Astrocyte of the hippocampus (primary cell): ENCODE results near the gene MED12L.
A peak's percentile ranks its signal among the peaks of the same experiment; 100 is the strongest.

Experiments
- DNase-seq: peaks from one replicate; pipeline ENCODE4 v3.0.0; 2011; ENCODE audit warnings: low read depth, low spot score

Gene MED12L

DNA sequence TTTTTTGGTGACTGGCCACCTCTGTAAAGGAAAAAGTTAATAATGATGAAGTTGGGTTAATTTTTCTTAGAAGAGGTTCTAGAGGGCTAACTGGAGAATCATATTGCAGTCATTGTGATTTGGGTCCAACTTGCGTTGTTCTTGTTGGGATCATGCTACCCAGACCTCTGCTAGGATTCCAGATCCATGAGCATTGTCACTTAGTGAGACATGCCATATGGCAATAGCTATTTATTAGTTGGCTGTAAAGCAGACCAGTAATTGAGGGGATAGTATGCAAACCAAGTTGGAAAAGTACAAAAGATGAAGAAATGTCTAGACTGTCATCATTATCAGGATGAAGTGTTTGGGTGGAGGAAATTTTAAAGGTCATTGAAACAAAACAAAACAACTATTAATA is 329.8 kb downstream of the MED12L start:
- DNase-seq: no peak

- no peak for DNase-seq
Measured at GRCh38 chr3:151419806-151420205, 334.3 kb downstream of the MED12L start.

GRCh38 chr3:151421938-151422337 is 336.5 kb downstream of the MED12L start:
- no peak for DNase-seq

DNA sequence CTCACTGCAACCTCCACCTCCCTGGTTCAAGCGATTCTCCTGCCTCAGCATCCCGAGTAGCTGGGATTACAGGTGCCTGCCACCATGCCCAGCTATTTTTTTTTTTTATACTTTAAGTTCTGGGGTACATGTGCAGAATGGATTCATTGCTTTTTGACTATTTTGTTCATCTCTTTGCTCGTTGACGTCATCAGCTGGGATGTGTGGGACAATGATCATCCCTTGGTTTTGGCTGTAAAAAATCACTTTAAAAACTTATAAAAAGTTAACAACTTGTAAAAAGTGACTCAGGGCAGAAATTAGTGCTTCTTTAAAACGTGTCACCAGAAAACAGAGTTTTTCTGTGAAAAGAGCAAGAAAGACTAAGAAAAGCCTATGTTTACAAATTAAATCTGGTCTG is 337.6 kb downstream of the MED12L start:
- DNase-seq: no peak

DNA sequence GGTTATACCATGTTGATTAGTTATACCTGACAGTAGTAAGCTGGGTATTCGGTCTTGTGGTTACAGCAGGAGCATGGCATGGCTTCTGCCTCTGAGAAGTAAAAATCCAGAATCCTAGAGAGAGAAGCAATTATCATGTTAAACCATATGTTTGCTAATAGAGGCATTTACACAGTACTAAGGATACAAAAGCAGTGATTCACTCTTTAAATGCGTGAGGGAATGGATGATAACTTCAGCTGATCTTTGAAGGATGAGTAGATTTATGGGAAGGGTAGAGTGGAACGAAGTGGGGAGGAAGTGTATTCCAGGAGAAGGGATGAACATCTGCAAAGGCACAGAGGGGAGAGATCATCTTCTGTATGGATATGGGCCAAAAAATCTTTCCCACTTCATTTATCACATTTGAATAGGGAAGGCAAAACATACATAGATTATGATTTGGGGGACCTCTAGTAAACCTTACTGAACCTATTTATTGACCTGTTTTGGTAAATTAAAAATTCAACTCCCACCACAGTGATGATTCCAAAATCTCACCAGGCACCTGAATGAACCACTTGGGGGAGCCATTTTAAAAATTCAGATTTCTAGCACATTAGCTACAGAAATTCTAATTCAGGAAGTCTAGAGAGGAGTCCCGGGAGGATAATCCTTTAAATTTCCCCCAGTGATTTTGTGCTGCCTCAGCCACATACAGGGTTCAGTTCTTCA is 340.3 kb downstream of the MED12L start:
- peak; percentile 21 for DNase-seq

- no peak for DNase-seq
Measured at GRCh38 chr3:151426341-151426657, 340.8 kb downstream of the MED12L start.

GRCh38 chr3:151428386-151428785 is 342.9 kb downstream of the MED12L start:
- no peak for DNase-seq

GRCh38 chr3:151430821-151431484 is 345.5 kb downstream of the MED12L start:
- DNase-seq: no peak

GRCh38 chr3:151431940-151432339 is 346.5 kb downstream of the MED12L start:
- DNase-seq: peak; percentile 93

DNA sequence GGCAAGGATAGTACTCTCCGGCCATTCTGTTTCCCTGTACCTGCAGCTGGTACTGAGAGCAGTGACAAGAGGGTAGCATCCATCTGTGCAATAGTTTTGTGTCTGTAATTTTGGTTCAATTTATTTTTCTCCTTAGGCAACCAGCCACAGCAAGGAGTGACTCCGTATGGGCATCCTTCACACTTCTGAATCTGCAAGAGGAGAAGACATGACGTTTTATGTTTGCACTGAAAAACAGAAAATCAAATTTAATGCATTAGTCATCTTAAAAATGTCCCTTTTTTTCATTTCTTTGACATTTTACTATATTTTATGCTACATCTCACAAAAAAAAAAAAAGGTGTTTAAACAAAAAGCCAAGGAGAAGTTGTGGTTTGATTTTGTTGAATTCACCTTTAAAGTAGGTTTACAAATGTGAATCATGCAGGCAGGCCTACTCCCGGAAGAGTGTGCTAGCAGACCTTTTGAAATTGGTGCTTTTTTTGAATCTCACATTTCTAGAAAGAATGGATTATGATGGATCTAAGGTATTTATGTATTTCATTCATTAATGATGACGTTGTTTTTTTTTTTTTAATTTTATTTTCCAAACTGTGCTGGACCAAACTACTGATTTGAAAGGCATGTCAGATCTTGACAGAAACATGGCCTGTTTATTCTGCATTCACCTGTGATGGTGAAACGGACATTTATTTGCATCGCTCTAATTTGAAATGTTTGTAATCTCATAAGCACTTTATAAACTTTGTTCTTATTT is 347.3 kb downstream of the MED12L start:
- DNase-seq: no peak

DNA sequence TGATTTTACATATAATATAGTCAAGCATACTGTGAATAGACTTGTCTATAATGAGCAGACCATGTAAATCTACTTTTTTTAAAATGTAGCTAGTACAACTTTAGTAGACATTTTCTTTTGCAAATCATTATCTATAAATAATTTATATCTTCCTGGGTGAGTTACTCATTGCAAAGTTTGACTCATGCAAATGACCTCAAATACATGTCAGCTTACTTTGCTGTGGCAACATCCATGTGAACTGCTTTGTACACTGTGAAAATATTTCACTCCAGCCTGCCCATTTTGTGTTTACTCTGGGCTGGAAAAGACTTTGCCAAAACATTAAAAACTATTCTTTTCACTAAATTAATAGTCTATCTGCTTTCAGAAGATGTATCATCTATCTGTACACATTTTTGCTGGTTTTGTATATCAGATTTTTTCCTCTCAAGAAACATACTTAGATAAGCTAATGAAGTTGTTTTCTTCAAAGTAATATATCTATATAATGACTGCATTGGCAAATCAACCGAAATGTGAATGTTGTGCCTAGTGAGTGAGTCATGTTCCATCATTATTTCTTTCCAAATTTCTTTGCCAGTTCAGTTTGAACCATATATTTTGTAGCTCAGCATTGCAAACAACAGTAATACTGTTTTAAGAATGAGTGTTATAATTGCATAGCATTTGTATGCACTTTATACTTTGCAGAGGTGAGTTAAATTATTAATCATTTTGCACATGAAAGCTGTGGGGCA is 348.9 kb downstream of the MED12L start:
- DNase-seq: peak; percentile 80

GRCh38 chr3:151436675-151437446 is 351.4 kb downstream of the MED12L start:
- DNase-seq: no peak

DNA sequence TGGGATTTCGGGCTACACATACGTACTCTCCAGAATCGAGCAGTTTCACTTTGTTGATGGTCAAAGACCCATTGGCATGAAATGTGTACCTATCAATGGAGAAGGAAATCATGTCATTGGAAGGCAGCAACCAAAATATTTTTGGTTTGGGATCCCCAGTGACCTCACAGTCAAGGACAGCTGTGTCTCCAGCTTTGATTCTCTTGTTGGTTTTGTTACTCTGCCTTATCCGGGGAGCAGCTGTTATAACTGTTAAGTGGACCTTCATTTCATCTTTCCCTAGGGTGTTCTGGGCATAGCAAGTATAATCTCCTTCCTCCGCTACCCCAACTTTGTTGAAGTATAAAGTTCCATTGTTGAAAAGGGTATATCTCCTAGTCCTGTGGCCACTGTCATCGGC is 352.4 kb downstream of the MED12L start:
- no peak for DNase-seq

GRCh38 chr3:151439652-151440125 is 354.2 kb downstream of the MED12L start:
- DNase-seq: peak; percentile 82

- DNase-seq: no peak
Measured at GRCh38 chr3:151440940-151441339, 355.5 kb downstream of the MED12L start.

DNA sequence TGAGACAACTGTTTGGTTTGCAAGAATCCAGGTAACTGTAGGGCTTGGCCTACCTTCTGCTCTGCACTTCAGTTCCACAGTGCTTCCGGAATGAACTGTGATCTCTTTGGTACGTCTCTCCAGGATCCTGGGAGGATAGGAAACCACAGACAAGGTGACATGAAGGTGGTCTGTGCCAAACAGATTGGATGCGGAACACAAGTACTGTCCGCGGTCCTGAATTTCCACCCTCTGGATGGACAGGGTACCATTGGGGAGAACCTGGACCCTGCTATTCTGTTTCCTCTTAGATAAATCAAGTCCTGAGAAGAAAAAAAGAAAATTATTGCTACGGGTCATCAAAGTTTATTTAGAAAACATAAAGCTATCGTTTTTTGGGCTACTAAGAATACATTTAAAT is 358.1 kb downstream of the MED12L start:
- DNase-seq: peak; percentile 53

DNA sequence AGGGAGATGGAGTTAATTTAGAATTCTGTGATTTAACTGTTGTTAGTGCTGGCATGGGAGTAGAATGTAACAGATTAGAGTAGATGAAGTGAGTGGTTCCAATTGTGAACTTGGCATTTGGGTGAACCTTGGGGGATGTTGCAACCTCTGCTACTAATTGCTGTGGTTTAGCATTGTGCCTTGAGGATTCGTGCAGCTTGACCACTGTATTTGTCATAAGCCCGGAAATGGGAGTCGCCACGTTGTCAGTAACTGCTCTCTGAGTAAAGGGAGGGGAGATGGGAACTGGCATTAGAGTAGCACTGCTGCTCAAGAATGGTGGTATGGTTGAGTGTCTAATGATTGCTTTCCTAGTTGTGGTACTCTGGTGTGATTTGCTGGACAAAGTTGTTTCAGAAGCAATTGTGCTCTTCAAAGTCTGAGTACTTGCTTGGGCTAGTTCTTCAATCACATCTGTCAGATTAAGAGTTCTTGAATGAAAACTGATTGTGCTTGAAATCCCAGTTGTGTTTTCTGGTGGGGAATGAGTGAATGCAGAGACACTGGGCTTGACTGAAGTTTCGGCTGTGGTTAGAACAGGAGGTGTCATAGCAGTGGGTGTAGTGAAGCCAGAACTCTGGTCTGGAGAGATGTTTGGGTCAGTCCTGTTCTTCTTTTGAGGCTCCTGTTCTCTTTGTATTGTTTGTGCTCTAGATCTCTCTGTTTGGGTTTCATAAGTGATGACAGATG is 360.0 kb downstream of the MED12L start:
- peak; percentile 88 for DNase-seq

- DNase-seq: no peak
Measured at GRCh38 chr3:151446002-151446340, 360.5 kb downstream of the MED12L start.

GRCh38 chr3:151452368-151452767 is 366.9 kb downstream of the MED12L start:
- no peak for DNase-seq

DNA sequence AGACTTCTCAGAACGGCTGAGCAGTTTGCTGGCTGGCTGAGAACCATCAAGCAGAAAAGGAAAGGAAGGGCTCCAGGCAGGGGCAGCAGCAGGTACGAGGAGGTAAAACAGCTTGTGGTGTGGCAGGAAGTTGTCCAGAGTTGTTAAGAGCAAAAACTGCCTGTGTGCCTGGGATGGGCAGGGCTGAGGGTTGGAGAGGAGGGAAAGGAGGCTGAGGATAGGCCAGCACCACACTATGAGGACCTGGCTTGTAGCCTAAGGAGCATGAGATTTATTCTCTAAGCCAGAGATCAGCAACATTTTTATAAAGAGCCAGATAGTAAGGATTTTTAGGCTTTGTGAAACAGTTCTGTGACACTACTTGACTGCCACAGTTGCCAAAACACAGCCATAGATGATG is 367.4 kb downstream of the MED12L start:
- no peak for DNase-seq

GRCh38 chr3:151456065-151456464 is 370.6 kb downstream of the MED12L start:
- no peak for DNase-seq
